Neutrophil (primary cell): ENCODE results near the gene SCG2.
"Not testable (repeated sequence)": the region's sequence is repeated elsewhere in the genome, so short reads cannot be mapped to it uniquely, and the experiment has no call there.

Experiments
- H3K27ac ChIP-seq: fragments of 200-600 bp; sonication (generic); 2 replicates; pipeline ENCODE4 v1.5.1; 2016; ENCODE audit warnings: mild to moderate bottlenecking, moderate library complexity
- H3K27me3 ChIP-seq: fragments of 200-600 bp; sonication (generic); 2 replicates; pipeline ENCODE4 v1.6.0; 2016; ENCODE audit warnings: mild to moderate bottlenecking
- H3K36me3 ChIP-seq: fragments of 200-600 bp; sonication (generic); 2 replicates; pipeline ENCODE4 v1.5.1; 2017
- H3K4me1 ChIP-seq, 2 experiments: fragments of 200-600 bp in 1 of 2; sonication (generic) in 1 of 2; 1 replicate in 1 of 2; 2 replicates in 1 of 2; pipeline versions ENCODE4 v1.5.1 to v1.6.1; 2013 to 2016; ENCODE audit warnings: low read depth in 1 of 2, low read length in 1 of 2, mild to moderate bottlenecking in 1 of 2, moderate library complexity in 1 of 2; ENCODE audit not compliant: control insufficient read depth in 1 of 2, insufficient read depth in 1 of 2
- H3K4me3 ChIP-seq, 2 experiments: fragments of 200-600 bp in 1 of 2; sonication (generic) in 1 of 2; 1 replicate in 1 of 2; 2 replicates in 1 of 2; pipeline ENCODE4 v1.5.1; 2013 to 2016; ENCODE audit warnings: low read depth in 1 of 2, low read length in 1 of 2, mild to moderate bottlenecking in 1 of 2, moderate library complexity in 1 of 2
- H3K9me3 ChIP-seq: fragments of 200-600 bp; sonication (generic); 2 replicates; pipeline ENCODE4 v1.5.1; 2016
- CTCF ChIP-seq: fragments of 200-600 bp; sonication (generic); IDR thresholded peaks from 2 replicates; pipeline ENCODE4 v1.5.1; 2016; ENCODE audit warnings: antibody characterized with exemption

SCG2 gene

GRCh38 chr2:223594259-223594658, 7.9 kb downstream of the SCG2 start:
- H3K27me3 ChIP-seq, result peaks cover 29% of the 10 kb centered on the region
- no peaks in the 10 kb centered on the region for H3K36me3 ChIP-seq
- no peaks in the 10 kb centered on the region for H3K9me3 ChIP-seq
- no peaks in the 10 kb centered on the region for H3K4me1 ChIP-seq
- no peak overlapping the region for H3K4me3 ChIP-seq
- no peak for TF ChIP-seq CTCF
- no peak overlapping the region for H3K27ac ChIP-seq

GRCh38 chr2:223592689-223593088, 9.5 kb downstream of the SCG2 start:
- not testable (repeated sequence) for H3K4me1 ChIP-seq, H3K4me3 ChIP-seq, H3K36me3 ChIP-seq, H3K9me3 ChIP-seq, H3K27ac ChIP-seq
- H3K27me3 ChIP-seq, result peaks cover 24% of the 10 kb centered on the region

- Histone ChIP-seq H3K27ac (no peak overlapping the region), H3K4me1 (no peaks in the 10 kb centered on the region), H3K27me3 (peaks cover 35% of the 10 kb centered on the region), H3K36me3 (no peaks in the 10 kb centered on the region), H3K4me3 (no peak overlapping the region), H3K9me3 (no peaks in the 10 kb centered on the region)
- TF ChIP-seq CTCF, result no peak
These were observed 10.6 kb downstream of the SCG2 start for GRCh38 chr2:223591596-223591995.

- no peak for TF ChIP-seq CTCF
- Histone ChIP-seq H3K27ac (no peak overlapping the region), H3K9me3 (no peaks in the 10 kb centered on the region), H3K27me3 (peaks cover 32% of the 10 kb centered on the region), H3K36me3 (no peaks in the 10 kb centered on the region), H3K4me1 (no peaks in the 10 kb centered on the region), H3K4me3 (no peak overlapping the region)
These were observed 11.2 kb downstream of the SCG2 start for GRCh38 chr2:223590964-223591363.

- no peak overlapping the region for H3K27ac ChIP-seq
- no peaks in the 10 kb centered on the region for H3K9me3 ChIP-seq
- no peaks in the 10 kb centered on the region for H3K4me1 ChIP-seq
- no peak for TF ChIP-seq CTCF
- H3K36me3 ChIP-seq, result no peaks in the 10 kb centered on the region
- H3K27me3 ChIP-seq, result peaks cover 26% of the 10 kb centered on the region
- no peak overlapping the region for H3K4me3 ChIP-seq
These were observed 12.3 kb downstream of the SCG2 start for GRCh38 chr2:223589901-223590300.

GRCh38 chr2:223588251-223588650, 13.9 kb downstream of the SCG2 start:
- H3K4me1 ChIP-seq, result no peaks in the 10 kb centered on the region
- H3K9me3 ChIP-seq, result no peaks in the 10 kb centered on the region
- H3K36me3 ChIP-seq, result no peaks in the 10 kb centered on the region
- no peak overlapping the region for H3K4me3 ChIP-seq
- no peak overlapping the region for H3K27ac ChIP-seq
- TF ChIP-seq CTCF, result no peak
- H3K27me3 ChIP-seq, result peaks cover 26% of the 10 kb centered on the region
